ENCODE results near the gene ACSS2.

Gene ACSS2

GRCh38 chr20:34876406-34877282, at the start of gene ACSS2:
ACSS2 (plus strand) TSS chr20:34876612; CDS start chr20:34876646, 34 bp downstream.
- DNase-seq, result no peak

- DNase-seq, result no peak
Measured at GRCh38 chr20:34829191-34829590, 47.2 kb upstream of the ACSS2 start.

- no peak for DNase-seq
Measured at GRCh38 chr20:34831936-34832335, 44.5 kb upstream of the ACSS2 start.

GRCh38 chr20:34834459-34834893, 41.9 kb upstream of the ACSS2 start:
- peak; percentile 27 for DNase-seq

- no peak for DNase-seq
Measured at GRCh38 chr20:34842143-34842542, 34.3 kb upstream of the ACSS2 start.

- no peak for DNase-seq
Measured at GRCh38 chr20:34843421-34843820, 33.0 kb upstream of the ACSS2 start.

- DNase-seq, result no peak
Measured at GRCh38 chr20:34848597-34848996, 27.8 kb upstream of the ACSS2 start.

GRCh38 chr20:34849778-34850177, 26.6 kb upstream of the ACSS2 start:
- no peak for DNase-seq

GRCh38 chr20:34850969-34851368, 25.4 kb upstream of the ACSS2 start:
- DNase-seq, result no peak

- DNase-seq, result no peak
Measured at GRCh38 chr20:34852298-34852697, 24.1 kb upstream of the ACSS2 start.

GRCh38 chr20:34859367-34859766, 17.0 kb upstream of the ACSS2 start:
- DNase-seq, result no peak

- DNase-seq, result no peak
Measured at GRCh38 chr20:34859826-34860545, 16.4 kb upstream of the ACSS2 start.

- DNase-seq, result peak; percentile 78
Measured at GRCh38 chr20:34861386-34862084, 14.9 kb upstream of the ACSS2 start.

GRCh38 chr20:34862724-34863123, 13.7 kb upstream of the ACSS2 start:
- no peak for DNase-seq

- DNase-seq, result no peak
Measured at GRCh38 chr20:34863421-34863965, 12.9 kb upstream of the ACSS2 start.

GRCh38 chr20:34864216-34864615, 12.2 kb upstream of the ACSS2 start:
- DNase-seq, result no peak

- DNase-seq, result no peak
Measured at GRCh38 chr20:34871320-34871926, 5.0 kb upstream of the ACSS2 start.

GRCh38 chr20:34871966-34872621, 4.3 kb upstream of the ACSS2 start:
- no peak for DNase-seq

- peak; percentile 44 for DNase-seq
Measured at GRCh38 chr20:34872622-34873224, 3.7 kb upstream of the ACSS2 start, which contains the start of gene GGT7. GGT7 (minus strand) TSS chr20:34872856; CDS start chr20:34872815, 41 bp downstream.

- DNase-seq, result no peak
Measured at GRCh38 chr20:34873583-34874093, 2.8 kb upstream of the ACSS2 start.

GRCh38 chr20:34874094-34874654, 2.2 kb upstream of the ACSS2 start:
- peak; percentile 90 for DNase-seq
